GM18511 (cell line): Measurements from ENCODE around the gene STAT6.
A peak's percentile ranks its signal among the peaks of the same experiment; 100 is the strongest.
"Not testable (repeated sequence)": the region's sequence is repeated elsewhere in the genome, so short reads cannot be mapped to it uniquely, and the experiment has no call there.

Experiments
- ATAC-seq: cut with Tn5 transposase; IDR thresholded peaks from one replicate; pipeline ENCODE4 v1.9.1; 2021; ENCODE audit warnings: mild to moderate bottlenecking, moderate library complexity; ENCODE audit not compliant: unreplicated experiment

The STAT6 gene

GRCh38 chr12:57128519-57129247, 17.5 kb upstream of the STAT6 start:
- ATAC-seq = no peak

DNA sequence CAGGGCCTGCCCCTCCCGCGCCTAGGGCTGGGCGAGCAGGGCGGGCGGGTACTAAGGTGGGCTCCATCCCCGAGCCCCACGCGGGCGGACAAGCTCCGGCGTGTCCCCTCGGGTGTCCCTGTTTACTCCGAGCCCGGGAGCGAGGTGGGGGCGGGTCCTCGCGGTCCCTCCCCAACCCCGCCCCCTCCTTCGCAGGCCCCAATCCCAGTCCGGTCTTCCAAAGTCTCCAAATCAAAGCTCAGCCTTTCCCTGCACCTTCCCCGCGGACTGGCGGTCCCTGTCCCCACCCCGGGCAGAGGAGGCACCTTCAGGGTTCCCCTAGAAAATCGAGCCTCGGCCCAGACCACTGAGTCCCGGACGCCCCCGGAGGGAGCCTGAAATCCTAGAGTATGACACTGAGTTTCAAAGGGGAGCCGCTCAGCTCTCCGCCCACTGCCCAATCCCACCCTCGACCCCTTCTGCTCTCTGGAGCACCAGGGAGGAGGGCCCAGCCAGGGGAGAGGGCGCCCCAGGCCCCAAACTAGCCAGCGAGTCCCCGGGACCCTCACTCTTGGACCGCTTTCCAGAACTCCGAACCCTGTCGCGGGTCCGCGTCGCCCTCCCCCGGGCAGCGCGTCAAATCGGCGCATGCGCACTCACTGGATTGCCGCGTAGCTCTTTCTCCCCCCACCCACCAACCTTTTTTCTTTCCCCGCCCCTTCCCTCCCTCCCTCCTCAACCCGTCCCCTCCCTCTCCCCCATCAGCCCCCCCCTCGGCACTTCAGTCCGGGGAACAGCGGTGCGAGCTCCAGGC, 16.8 kb upstream of the STAT6 start, which contains the start of gene LRP1:
Gene LRP1 (plus strand): TSS at position 758 of the 793 bp plus-strand sequence. CDS start 482 bp downstream, outside the sequence.
- peak; percentile 42 for ATAC-seq

- ATAC-seq = peak; percentile 68
Measured at GRCh38 chr12:57127101-57127725, 16.1 kb upstream of the STAT6 start.

DNA sequence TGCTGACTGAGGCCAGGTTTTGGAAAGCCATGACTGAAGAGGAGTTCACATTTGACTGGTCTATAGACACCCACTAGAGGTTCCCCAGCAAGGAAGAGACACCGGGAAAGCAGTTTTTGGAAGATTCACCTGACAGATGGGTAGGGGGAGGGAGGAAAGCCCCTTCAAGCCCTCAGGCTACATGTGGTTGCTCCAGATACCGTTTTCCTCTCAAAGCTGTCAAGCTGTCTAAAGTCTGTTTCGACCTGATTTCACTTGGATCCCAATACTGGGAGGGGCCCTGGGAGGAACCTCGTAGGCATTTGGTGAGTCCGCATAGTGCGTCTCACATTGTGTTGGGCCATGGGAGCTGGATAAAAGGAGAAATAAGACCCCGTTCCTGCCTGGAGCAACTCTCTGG, 15.4 kb upstream of the STAT6 start:
- no peak for ATAC-seq

DNA sequence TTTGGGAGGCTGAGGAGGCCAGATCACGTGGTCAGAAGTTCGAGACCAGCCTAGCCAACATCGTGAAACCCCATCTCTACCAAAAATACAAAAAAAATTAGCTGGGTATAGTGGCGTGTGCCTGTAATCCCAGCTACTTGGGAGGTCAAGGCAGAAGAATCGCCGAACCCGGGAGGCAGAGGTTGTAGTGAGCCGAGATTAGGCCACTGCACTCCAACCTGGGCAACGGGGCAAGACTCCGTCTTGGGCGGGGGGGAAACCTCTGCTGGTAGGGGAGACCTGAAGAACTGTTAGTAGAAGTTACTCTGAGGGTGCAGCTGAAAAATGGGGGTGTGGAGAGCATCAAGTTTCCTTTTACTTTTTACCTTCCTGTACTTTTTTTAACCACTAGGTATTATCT, 14.9 kb upstream of the STAT6 start:
- no peak for ATAC-seq

GRCh38 chr12:57124261-57124877, 13.2 kb upstream of the STAT6 start:
- no peak for ATAC-seq

DNA sequence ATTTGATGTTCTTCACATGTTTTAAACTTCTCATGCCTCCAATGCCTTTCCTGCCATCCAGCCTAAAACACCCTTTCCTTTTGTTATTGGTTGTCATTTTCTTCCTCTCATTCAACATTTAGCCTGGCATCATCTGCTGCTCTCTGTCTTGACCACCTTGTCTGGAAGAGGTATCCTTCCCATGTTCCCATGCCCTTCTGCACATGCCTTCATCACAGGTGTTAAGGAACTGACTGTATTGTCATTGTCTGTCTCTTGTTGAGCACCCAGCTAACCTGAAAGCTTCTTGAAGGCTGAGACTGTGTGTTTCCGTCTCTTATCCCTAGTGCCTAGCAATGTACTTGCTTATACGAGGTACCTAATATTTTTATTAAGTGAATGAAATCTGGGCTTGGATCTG, 12.7 kb upstream of the STAT6 start:
- ATAC-seq = no peak

DNA sequence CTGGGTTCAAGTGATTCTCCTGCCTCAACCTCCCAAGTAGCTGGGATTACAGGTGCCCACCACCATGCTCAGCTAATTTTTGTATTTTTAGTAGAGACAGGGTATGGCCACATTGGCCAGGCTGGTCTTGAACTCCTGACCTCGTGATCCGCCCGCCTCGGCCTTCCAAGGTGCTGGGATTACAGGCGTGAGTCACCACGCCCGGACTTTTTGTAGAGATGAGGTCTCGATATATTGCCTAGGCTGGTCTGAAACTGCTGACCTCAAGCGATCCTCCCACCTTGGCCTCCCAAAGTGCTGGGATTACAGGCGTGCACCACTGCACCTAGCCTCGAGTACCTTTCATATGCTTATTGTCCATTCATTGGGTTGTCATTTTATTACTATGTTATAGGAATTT, 9.6 kb upstream of the STAT6 start:
- ATAC-seq = not testable (repeated sequence)

DNA sequence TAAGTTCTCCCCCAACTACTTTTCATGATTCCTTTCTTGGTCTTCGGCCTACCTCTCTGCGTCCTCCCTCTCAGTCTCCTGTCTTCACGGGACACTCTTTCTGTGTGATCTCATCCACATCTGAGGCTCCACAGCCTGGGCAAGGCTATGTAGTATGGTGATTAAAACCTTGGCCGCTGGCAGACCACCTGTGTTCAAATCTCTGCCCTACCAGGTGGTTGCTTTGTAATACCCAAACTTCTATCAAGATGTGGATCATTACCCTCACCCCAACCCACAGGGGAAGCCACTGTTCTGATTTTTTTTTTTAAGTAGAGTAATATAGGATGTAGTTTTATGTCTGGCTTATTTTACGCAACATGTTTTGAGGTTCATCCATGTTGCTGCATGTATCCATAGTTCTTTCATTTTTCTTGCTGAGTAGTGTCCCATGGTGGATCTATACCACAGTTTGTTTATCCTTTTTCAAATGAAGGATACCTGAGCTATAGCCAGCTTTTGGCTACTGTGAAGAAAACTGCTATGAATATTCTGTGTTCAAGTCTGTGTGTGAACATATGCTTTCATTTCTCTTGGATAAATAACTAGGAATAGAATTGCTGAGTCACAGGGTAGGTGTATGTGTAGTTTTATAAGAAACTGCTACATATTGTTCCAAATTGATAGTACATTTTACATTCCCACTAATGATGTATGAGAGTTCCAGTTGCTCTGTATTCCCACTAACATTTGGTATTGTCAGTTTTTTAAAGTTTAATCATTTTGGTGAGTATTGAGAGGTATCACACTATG, 8.3 kb upstream of the STAT6 start:
- peak; percentile 24 for ATAC-seq

GRCh38 chr12:57118711-57119271, 7.6 kb upstream of the STAT6 start:
- peak; percentile 55 for ATAC-seq

- no peak for ATAC-seq
Measured at GRCh38 chr12:57116580-57117281, 5.6 kb upstream of the STAT6 start.

DNA sequence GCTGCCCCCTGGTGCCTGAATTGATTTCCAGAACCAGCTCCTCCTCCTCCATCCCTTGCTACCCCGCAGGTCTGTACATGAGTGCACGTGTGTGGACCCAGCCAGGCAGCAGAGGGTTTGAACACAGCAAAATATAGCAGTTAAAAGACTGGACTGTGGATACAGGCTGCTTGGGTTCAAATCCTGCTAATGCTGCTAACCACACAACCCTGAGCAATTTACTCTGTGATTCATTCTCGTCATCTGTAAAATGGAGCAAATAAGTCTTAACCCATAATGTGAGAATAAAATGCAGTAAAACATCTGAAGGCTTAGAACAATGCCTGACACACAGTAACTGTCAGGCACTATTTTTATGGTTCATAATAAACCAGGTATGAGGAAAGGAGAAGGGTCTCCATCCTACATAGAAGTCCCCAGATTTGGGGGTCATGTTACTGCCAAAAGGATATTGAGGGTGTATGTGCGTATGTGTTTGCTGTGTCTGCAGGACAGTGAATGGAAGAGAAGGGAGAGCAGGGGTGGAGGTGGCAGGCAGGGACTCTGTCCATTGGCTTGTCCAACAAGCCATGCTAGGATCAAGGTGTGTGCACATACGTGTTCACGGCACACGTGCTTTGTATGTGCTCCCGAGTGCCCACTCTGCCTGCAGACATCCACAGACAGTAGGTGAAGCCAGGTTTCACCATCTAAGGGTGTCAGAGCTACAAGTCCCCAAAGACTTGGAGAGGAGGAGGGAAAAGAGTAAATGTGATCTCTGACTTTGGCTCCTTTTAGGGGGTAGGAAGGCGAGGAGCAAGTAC, 1.5 kb upstream of the STAT6 start:
- ATAC-seq = peak; percentile 55

- ATAC-seq = peak; percentile 56
Measured at GRCh38 chr12:57110104-57111030, 795 bp downstream of the STAT6 start.

GRCh38 chr12:57109207-57110103, 1.7 kb downstream of the STAT6 start:
- ATAC-seq = no peak

DNA sequence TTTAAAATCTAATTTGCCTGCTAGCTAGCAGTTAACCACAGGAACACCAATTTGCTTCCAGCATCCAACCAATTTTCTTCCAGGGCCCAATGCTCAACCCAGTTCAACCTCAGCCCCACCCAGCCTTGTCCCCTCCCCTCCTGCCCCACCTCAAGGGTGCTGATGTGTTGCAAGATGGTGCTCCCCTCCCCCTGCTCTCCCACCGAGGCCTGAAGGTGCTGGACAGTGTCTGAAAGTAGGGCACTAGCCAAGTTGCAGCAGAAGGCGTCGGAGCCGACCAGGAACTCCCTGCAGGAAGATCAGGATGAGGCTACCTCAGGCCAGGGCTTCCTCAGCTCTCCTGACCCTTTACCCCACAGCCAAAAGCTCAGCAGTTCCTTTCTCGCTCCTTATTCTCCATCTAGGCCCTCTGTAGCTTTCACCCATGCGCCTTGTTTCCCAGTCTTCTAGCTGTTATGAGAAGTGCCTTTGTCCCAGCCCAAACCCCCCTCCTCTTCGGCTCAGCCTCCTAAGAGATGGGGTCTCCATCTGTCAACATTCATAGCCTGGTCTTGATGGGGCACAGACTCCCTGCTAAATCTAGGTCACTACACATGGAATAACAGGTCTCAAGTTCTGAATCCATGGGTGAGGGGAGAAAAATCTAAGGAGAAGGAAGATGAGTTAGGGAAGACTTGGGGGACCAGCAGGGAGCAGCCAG, 3.6 kb downstream of the STAT6 start:
- ATAC-seq = no peak
